Ovary (tissue), 3 donors: ENCODE measurements around the gene ADAMTS17.

Experiments
- POLR2A ChIP-seq: fragments of 450-650 bp; IDR thresholded peaks from one replicate; pipeline ENCODE4 v1.6.1; 2017; ENCODE audit warnings: antibody characterized with exemption, mild to moderate bottlenecking, moderate library complexity
- TF ChIP-seq, protein P1 (sequence below), 3 donors: fragments of 450-650 bp in 2 of 3; fragments of 200-600 bp in 1 of 3; IDR thresholded peaks; one replicate each; pipeline versions ENCODE4 v1.5.1 to v1.8.0; 2016 to 2022; ENCODE audit warnings: antibody characterized with exemption in 3 of 3, mild to moderate bottlenecking in 1 of 3
- donor health status: DM: no; HTN: no; CAD: no.

DNA sequence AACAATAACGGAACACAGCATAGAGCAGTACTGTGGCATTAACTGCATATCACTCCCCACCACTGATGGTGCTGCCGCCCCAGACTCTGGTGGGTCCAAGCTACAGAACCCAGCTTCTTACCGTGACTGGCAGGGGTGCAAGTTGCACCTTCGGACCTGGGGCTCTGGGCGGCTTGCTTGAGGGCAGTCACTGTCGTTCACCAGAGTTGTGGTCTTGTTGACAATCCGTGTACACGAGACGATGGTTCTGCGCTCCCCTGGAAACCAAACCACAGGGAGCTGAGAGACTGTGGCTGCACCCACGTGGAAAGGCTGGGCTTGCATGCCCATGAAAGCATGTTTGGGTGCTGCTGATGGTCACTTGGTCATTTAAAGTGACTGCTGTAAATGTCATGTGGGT lies 293.0 kb downstream of the ADAMTS17 start:
- TF ChIP-seq, protein P1, sequence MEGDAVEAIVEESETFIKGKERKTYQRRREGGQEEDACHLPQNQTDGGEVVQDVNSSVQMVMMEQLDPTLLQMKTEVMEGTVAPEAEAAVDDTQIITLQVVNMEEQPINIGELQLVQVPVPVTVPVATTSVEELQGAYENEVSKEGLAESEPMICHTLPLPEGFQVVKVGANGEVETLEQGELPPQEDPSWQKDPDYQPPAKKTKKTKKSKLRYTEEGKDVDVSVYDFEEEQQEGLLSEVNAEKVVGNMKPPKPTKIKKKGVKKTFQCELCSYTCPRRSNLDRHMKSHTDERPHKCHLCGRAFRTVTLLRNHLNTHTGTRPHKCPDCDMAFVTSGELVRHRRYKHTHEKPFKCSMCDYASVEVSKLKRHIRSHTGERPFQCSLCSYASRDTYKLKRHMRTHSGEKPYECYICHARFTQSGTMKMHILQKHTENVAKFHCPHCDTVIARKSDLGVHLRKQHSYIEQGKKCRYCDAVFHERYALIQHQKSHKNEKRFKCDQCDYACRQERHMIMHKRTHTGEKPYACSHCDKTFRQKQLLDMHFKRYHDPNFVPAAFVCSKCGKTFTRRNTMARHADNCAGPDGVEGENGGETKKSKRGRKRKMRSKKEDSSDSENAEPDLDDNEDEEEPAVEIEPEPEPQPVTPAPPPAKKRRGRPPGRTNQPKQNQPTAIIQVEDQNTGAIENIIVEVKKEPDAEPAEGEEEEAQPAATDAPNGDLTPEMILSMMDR (IDR thresholded peaks at IDR 0.05), result no peak
- no peak for TF ChIP-seq POLR2A
